ENCODE results near the gene SLC39A11. TPM values are rescaled to one million over a fixed set of nuclear protein-coding genes. Genes with fewer than 3 reads are reported as not detected.

SLC39A11 gene
- total and polyA plus RNA-seq, 2 of the 13 experiments (the other 11 are each of a cell fraction or from before 2014, with no cell fraction given), result 17.2 to 31.5 TPM

DNA sequence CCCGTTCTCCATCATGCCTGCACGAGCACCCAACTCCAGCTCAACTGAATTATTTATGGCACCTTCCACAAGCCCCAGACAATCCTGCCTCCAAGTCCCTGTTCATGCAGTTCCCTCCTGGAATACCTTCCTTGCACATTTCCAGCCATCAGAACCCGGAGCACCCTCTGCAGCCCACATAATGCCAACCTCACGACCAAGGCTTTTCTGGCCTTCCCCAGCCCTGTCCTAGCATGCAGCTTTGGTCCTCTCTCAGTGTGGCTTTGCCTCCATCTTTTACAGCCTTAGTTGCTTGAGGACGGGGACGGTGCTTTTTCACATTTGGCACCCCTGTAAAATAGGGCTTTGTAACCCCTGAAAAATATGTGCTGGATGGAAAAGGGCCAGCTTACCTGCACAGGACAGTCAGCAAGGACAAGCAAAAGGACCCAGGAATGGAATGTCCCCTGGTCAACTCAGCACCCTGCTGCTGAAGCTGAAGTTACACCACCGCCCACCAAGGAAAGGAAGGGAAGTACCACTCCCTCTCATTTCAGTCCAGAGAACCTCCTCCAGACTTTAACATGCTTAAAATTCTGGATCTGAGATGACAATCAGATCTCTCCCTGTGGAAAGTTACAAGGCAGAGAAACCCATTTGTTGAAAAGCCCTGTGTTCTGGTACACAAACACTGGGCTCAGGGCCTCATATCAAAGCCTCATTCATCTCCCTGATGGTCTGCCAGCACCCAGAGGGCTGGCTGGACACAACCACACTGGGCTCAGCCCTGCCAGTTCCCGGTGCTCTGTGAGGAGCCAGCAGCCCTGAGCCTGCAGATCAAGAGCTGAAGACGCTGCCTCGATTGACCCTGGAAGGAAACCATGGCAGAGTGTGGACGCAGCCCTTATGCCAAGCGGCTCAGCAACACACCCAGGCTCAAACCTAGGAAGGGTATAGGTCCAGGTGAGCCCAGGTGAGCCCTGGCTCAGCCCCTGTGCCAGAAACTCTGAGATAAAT, 2.9 kb downstream of the SLC39A11 start:
- peak; percentile 73 for DNase-seq (ENCODE audit: low spot score)
- Histone ChIP-seq H3K4me3 (replicated peaks in 1 of 3; ENCODE audit: insufficient read depth in 1 of 3, low read depth in 2 of 3, low read length in 3 of 3) (peak overlapping the region; percentile 2 to 80 (median 17); a peak in 5 of 6 replicates), H3K79me2 (ENCODE audit: insufficient read depth, low read length) (peaks cover 9% of the 10 kb centered on the region), H3K4me1 (ENCODE audit: insufficient read depth, low read length) (peaks cover 48% of the 10 kb centered on the region), H3K27me3 (ENCODE audit: control insufficient read depth in 1 of 2, insufficient read depth in 2 of 2, low read length in 2 of 2) (no peaks in the 10 kb centered on the region; a peak in 1 of 5 replicates), H3K36me3 (replicated peaks in 1 of 2; ENCODE audit: control insufficient read depth in 1 of 2, insufficient read depth in 2 of 2, low read length in 2 of 2) (peaks cover 0 to 10% of the 10 kb centered on the region in 2 experiments; a peak in 3 of 5 replicates), H3K4me2 (ENCODE audit: low read depth, low read length) (peak overlapping the region; percentile 93), H3K9me3 (ENCODE audit: low read length) (no peaks in the 10 kb centered on the region), H3K27ac (ENCODE audit: extremely low read length, insufficient read depth, low read length) (peak overlapping the region; percentile 69), H4K20me1 (ENCODE audit: insufficient read depth, low read length) (no peaks in the 10 kb centered on the region), H3K9ac (ENCODE audit: insufficient read depth, low read depth, low read length) (peak overlapping the region; percentile 63), H2AFZ (ENCODE audit: low read length) (no peak overlapping the region)
- intact Hi-C loops (cut with micrococcal nuclease; ENCODE audit: unreplicated experiment), result loop anchor here (1.0 to 5.0 kb wide), 5 partner anchors 21 to 362 kb away; no protein-coding TSS in a partner anchor
- ATAC-seq, result peak; percentile 53
- BruUV-seq (replicated peaks), result no TSS peak
- FAIRE-seq, result peak; percentile 8
- ChIA-PET CTCF (ENCODE audit: low intra/inter-chr PET ratio, low total read pairs) (no interaction called here), POLR2A (interaction anchor here (1.0 to 1.1 kb wide), 2 partner anchors 15 to 21 kb away, joined by 3 to 6 read pairs; no protein-coding TSS in a partner anchor)
- in situ Hi-C loops (cut with HindIII; ENCODE audit: extremely low pct_ligation_motif_present, low pct_unique_long_range_greater_than_20kb), result loop anchor here (10.0 kb wide), 1 partner anchor 525 kb away; no protein-coding TSS in a partner anchor
- WGBS (ENCODE audit: low lambda C conversion rate), result 68% methylated on average over 12 of the region's 12 CpGs
- TF ChIP-seq ZKSCAN5 (CRISPR knock-in tag; IDR thresholded peaks at IDR 0.05), result no peak
- TF ChIP-seq KDM5A (IDR thresholded peaks at IDR 0.05; ENCODE audit: borderline replicate concordance, low read length), result no peak
- TF ChIP-seq MYPOP (CRISPR knock-in tag; IDR thresholded peaks at IDR 0.05), result peak; percentile 12; the same call in 1 of the 2 replicates
- TF ChIP-seq ZNF354B (CRISPR knock-in tag; IDR thresholded peaks at IDR 0.05), result no peak
- TF ChIP-seq, protein P1, sequence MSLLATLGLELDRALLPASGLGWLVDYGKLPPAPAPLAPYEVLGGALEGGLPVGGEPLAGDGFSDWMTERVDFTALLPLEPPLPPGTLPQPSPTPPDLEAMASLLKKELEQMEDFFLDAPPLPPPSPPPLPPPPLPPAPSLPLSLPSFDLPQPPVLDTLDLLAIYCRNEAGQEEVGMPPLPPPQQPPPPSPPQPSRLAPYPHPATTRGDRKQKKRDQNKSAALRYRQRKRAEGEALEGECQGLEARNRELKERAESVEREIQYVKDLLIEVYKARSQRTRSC (CRISPR knock-in tag; IDR thresholded peaks at IDR 0.05; ENCODE audit: low read depth), result no peak
- TF ChIP-seq SNAPC5 (CRISPR knock-in tag; IDR thresholded peaks at IDR 0.05; ENCODE audit: borderline replicate concordance), result no peak
- TF ChIP-seq AGO1 (IDR thresholded peaks at IDR 0.05; ENCODE audit: low read depth, low read length, poor library complexity, severe bottlenecking), result no peak
- TF ChIP-seq ATF7-NPFF (CRISPR knock-in tag; IDR thresholded peaks at IDR 0.05; ENCODE audit: low read depth), result no peak
- TF ChIP-seq ZNF546 (CRISPR knock-in tag; conservative IDR thresholded peaks at IDR 0.05), result 0 out of 2 replicates have a peak, but pooled peaks have one; percentile 48
- 0 out of 2 replicates have a peak, but pooled peaks have one; percentile 5 for TF ChIP-seq ZNF878 (CRISPR knock-in tag; IDR thresholded peaks at IDR 0.05)
- TF ChIP-seq FOXA1 (IDR thresholded peaks at IDR 0.05), result no peak
- peak; percentile 37; the same call in 1 of the 2 replicates for TF ChIP-seq FOXA1 (CRISPR knock-in tag; IDR thresholded peaks at IDR 0.05)
- TF ChIP-seq ZSCAN21 (CRISPR knock-in tag; IDR thresholded peaks at IDR 0.05; ENCODE audit: borderline replicate concordance), result peak; percentile 71; the same call in 1 of the 2 replicates
- TF ChIP-seq ZNF33B (CRISPR knock-in tag; IDR thresholded peaks at IDR 0.05), result no peak
- TF ChIP-seq XRCC5 (optimal IDR thresholded peaks at IDR 0.05; ENCODE audit: low read length), result no peak
- no peak for TF ChIP-seq CENPX (CRISPR knock-in tag; IDR thresholded peaks at IDR 0.05)
- TF ChIP-seq ZNF556 (CRISPR knock-in tag; IDR thresholded peaks at IDR 0.05; ENCODE audit: borderline replicate concordance), result no peak
- TF ChIP-seq ZNF777 (CRISPR knock-in tag; IDR thresholded peaks at IDR 0.05), result no peak
- TF ChIP-seq SIN3B (IDR thresholded peaks at IDR 0.05; ENCODE audit: low read length), result no peak
- TF ChIP-seq ATM (IDR thresholded peaks at IDR 0.05; ENCODE audit: borderline replicate concordance), result no peak
- TF ChIP-seq MTF1 (CRISPR knock-in tag; IDR thresholded peaks at IDR 0.05), result no peak

Measured in HepG2 (cell line).